Aorta (tissue), 5 donors: Measurements from ENCODE around the gene MRAP. TPM values are rescaled to one million over a fixed set of nuclear protein-coding genes. Genes with fewer than 3 reads are reported as not detected.

ENCODE experiments used
- ATAC-seq: fragments of 200-7000 bp; cut with Tn5 transposase; one replicate; pipeline ENCODE4 v1.9.1; 2022; ENCODE audit warnings: moderate library complexity; ENCODE audit not compliant: low FRiP score
- DNase-seq, 2 donors: peaks; one replicate each; pipeline ENCODE4 v3.0.0-alpha.2; 2020
- H3K27ac ChIP-seq, 2 donors: one replicate each; pipeline ENCODE4 v1.5.1; 2013; ENCODE audit warnings: low read length in 2 of 2, mild to moderate bottlenecking in 2 of 2, moderate library complexity in 2 of 2, control low read depth in 1 of 2, inconsistent platforms in 1 of 2, low read depth in 1 of 2
- H3K27me3 ChIP-seq, 2 donors: one replicate each; pipeline ENCODE4 v1.6.1; 2013; ENCODE audit warnings: control low read depth in 1 of 2, low read length in 1 of 2, mild to moderate bottlenecking in 1 of 2, moderate library complexity in 1 of 2; ENCODE audit not compliant: insufficient read depth in 2 of 2, control insufficient read depth in 1 of 2
- H3K36me3 ChIP-seq, 2 donors: one replicate each; pipeline ENCODE4 v1.6.1; 2013; ENCODE audit warnings: control low read depth in 1 of 2, low read length in 1 of 2, mild to moderate bottlenecking in 1 of 2; ENCODE audit not compliant: insufficient read depth in 2 of 2, control insufficient read depth in 1 of 2
- H3K4me1 ChIP-seq, 2 donors: one replicate each; pipeline ENCODE4 v1.6.1; 2013; ENCODE audit warnings: low read length in 2 of 2, control low read depth in 1 of 2, mild to moderate bottlenecking in 1 of 2, moderate library complexity in 1 of 2; ENCODE audit not compliant: insufficient read depth in 2 of 2, control insufficient read depth in 1 of 2
- H3K4me3 ChIP-seq, 2 donors: one replicate each; pipeline ENCODE4 v1.5.1; 2013; ENCODE audit warnings: low read length in 2 of 2, control low read depth in 1 of 2, mild to moderate bottlenecking in 1 of 2
- H3K9me3 ChIP-seq: one replicate; pipeline ENCODE4 v1.6.1; 2013; ENCODE audit warnings: mild to moderate bottlenecking, low read length; ENCODE audit not compliant: control insufficient read depth
- WGBS, 2 donors: extraction: QIAGEN DNeasy Blood & Tissue Kit; methylation state at CpG; one replicate each; pipeline ENCODE4 v1.1.7; 2013; 5-methylcytosine and 5-hydroxymethylcytosine counted together
- intact Hi-C, 2 donors: fragments of 100-400 bp; cut with DNase I; formaldehyde crosslinking; loops; one replicate each; pipeline versions ENCODE4 v1.14.2 to v1.15.0; 2022
- polyA plus RNA-seq, 2 donors: library from polyadenylated mRNA; stranded (reverse); fragments of 200-250 nt; gene quantifications; one replicate each; pipeline ENCODE4 v1.2.3, GENCODE V29; 2013
- total RNA-seq, 2 donors: library from RNA; stranded (reverse); fragmentation: NEBNext Ultra II Directional; extraction: Animal tissue kit (Norgen Biotek cat#: 25700); gene quantifications; one replicate each; pipeline ENCODE4 v1.2.1, GENCODE V29; 2021
- donor health status: healthy with polysubstance abuse.
- donor health status: Bipolar disorder and iron deficiency.
- donor health status: DM: no; HTN: no; CAD: no.
- donor health status: DM: no; HTN: no; CAD: no.
- donor health status: DM: yes; HTN: yes; CAD: no.

The MRAP gene
- total and polyA plus RNA-seq, 4 donors: 0.38 to 0.42 TPM; not detected in 2

DNA sequence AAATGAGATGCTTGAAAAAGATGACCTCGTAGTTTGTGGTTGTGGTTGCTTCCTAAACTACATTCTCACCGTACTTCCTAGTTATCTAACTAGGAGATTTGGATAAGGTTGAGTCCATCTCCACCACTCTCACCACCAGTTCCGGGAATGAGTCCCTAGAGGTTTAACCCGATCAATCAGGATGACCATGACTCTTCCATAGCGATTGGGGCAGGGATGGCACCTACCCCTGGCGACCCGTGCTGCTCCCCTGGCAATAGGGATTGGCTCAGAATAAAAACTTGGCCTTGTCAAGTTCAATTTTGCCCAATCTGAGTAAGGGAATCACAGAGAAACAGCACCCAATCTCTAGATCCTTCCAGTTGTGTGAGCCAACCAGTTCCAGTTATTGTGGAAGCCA lies 17.1 kb upstream of the MRAP start:
- Histone ChIP-seq H3K27me3 (no peaks in the 10 kb centered on the region), H3K4me1 (no peaks in the 10 kb centered on the region), H3K36me3 (no peaks in the 10 kb centered on the region), H3K4me3 (no peak overlapping the region), H3K9me3 (no peaks in the 10 kb centered on the region), H3K27ac (no peak overlapping the region)
- intact Hi-C loops: no loop called here
- DNase-seq (no peak), ATAC-seq (no peak)
- WGBS, 2 donors: 92% methylated on average over 7 of the region's 7 CpGs

DNA sequence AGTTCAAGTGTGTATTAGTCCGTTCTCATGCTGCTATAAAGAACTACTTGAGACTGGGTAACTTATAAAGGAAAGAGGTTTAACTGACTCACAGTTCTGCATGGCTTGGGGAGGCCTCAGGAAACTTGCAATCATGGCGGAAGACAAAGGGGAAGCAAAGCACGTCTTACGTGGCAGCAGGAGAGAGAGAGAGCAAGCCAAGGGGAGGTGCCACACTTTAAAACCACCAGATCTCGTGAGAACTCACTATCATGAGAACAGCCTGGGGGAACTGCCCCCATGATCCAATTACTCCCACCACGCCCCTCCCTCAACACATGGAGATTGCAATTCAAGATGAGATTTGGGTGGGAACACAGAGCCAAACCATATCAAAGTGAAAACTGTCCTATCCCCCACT lies 15.7 kb upstream of the MRAP start:
- 77 to 86% methylated on average over 6 of the region's 6 CpGs for WGBS, 2 donors

DNA sequence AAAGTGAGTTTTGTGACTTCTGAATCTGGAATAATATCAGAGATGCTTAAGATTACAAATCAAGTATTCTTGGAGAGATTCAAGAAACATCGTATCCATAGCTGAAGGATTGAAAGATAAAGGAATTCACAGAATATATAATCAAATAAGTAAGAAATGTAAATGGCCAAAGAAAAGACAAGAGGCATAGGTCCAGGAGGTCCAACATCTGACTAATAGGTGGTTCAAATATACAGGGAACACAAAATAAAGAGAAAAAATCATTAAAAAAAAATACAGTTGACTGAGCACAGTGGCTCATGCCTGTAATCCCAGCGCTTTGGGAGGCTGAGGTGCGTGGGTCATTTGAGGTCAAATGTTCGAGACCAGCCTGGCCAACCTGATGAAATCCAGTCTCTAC lies 13.2 kb upstream of the MRAP start:
- H3K27me3 ChIP-seq: no peaks in the 10 kb centered on the region
- H3K4me1 ChIP-seq: no peaks in the 10 kb centered on the region
- ATAC-seq (no peak), DNase-seq (no peak)
- WGBS, 2 donors: 95 to 96% methylated on average over 4 of the region's 4 CpGs
- H3K9me3 ChIP-seq: no peaks in the 10 kb centered on the region
- intact Hi-C loops: no loop called here
- no peaks in the 10 kb centered on the region for H3K36me3 ChIP-seq
- H3K4me3 ChIP-seq: no peak overlapping the region
- no peak overlapping the region for H3K27ac ChIP-seq

More for the DNA sequence above, 15.7 kb upstream of the MRAP start:
- DNase-seq: no peak
- no peak for ATAC-seq
- Histone ChIP-seq H3K4me1 (no peaks in the 10 kb centered on the region), H3K36me3 (no peaks in the 10 kb centered on the region), H3K4me3 (no peak overlapping the region), H3K27ac (no peak overlapping the region), H3K27me3 (no peaks in the 10 kb centered on the region), H3K9me3 (no peaks in the 10 kb centered on the region)
- intact Hi-C loops: no loop called here

DNA sequence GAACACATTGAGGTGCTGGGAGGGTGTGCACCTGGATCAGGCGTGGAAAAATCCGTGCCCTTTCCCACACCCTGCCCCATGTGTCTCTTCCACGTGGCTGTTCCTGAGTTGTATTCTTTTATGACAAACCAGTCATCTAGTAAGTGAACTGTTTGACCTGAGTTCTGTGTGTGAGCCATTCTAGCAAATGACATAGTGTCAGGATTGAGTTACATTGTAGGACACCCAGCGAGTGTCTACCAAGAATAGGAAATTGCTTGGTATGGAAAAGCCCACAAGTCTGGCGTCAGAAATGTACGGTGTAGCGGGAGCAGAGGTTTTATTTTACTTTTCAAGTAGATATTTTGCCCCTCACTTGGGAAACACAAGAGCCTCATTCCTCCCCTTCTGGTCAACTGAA lies 1.2 kb upstream of the MRAP start:
- ATAC-seq (no peak), DNase-seq (no peak)
- Histone ChIP-seq H3K36me3 (no peaks in the 10 kb centered on the region), H3K4me1 (no peaks in the 10 kb centered on the region), H3K27ac (no peak overlapping the region), H3K27me3 (no peaks in the 10 kb centered on the region), H3K9me3 (no peaks in the 10 kb centered on the region), H3K4me3 (no peak overlapping the region)
- intact Hi-C loops: no loop called here
- WGBS, 2 donors: 90 to 91% methylated on average over 7 of the region's 7 CpGs

DNA sequence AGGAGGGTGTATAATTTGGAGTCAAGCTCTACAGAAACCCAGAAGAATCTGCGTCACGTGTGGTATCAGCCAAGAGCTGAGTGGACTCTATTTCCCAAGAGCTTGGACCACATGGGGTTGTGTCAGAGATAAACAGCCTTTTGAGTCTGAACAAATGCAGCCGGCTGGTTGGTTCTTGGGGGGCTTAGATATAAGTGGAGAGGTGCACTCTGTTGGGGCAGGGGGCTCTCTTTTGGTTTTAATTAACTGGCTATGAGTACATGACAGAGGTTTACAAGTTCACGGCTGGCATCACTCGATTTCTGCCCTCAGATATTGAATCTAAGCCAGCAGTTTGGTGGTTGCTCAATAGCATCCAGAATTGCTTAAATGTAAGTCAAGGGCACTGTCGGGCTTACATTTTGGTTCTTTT lies 501 bp upstream of the MRAP start:
- no peaks in the 10 kb centered on the region for H3K36me3 ChIP-seq
- H3K27ac ChIP-seq: no peak overlapping the region
- ATAC-seq: no peak
- H3K4me3 ChIP-seq: no peak overlapping the region
- H3K4me1 ChIP-seq: no peaks in the 10 kb centered on the region
- no peaks in the 10 kb centered on the region for H3K9me3 ChIP-seq
- intact Hi-C loops: no loop called here
- no peaks in the 10 kb centered on the region for H3K27me3 ChIP-seq
- DNase-seq: no peak
- WGBS, 2 donors: 89 to 90% methylated on average over 6 of the region's 6 CpGs

DNA sequence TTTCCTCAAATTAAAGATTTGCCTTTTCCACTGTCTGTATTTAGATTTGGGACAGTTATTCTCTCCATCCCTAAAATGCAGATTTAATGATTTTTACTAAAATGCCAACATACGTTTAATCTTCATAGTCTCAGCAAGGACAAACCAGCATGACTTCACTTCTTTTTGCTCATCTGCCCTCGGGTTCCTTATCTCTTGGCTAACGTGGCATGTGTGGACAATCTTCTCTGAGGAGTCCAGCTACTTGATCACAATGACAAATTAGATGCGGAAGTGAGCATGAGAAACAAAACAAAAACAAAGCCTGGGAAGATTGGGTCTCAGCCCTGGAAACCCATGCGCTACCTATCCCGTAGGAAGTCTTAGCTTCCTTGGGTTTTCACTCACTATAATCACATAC lies 1.0 kb downstream of the MRAP start:
- H3K27ac ChIP-seq: no peak overlapping the region
- no peaks in the 10 kb centered on the region for H3K36me3 ChIP-seq
- 83% methylated on average over 6 of the region's 6 CpGs for WGBS, 2 donors
- ATAC-seq: no peak
- intact Hi-C loops: no loop called here
- no peak overlapping the region for H3K4me3 ChIP-seq
- no peak for DNase-seq
- H3K9me3 ChIP-seq: no peaks in the 10 kb centered on the region
- no peaks in the 10 kb centered on the region for H3K27me3 ChIP-seq
- H3K4me1 ChIP-seq: no peaks in the 10 kb centered on the region

DNA sequence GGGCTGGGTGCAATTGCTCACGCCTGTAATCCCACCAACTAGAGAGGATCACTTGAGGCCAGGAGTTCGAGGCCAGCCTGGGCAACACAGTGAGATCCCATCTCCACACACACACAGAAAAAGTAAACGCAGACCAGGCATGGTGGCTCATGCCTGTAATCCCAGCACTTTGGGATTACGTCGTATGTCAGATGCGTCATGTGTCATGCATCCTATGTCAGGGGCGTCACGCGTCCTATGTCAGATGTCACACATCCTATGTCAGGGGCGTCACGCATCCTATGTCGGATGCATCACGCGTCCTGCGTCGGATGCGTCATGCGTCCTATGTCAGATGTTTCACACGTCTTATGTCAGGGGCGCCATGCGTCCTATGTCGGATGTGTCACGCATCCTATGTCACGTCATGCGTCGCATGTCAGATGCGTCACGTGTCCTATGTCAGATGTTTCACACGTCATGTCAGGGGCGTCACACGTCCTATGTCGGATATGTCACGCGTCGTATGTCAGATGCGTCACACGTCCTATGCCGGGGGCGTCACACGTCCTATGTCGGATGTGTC lies 1.5 kb downstream of the MRAP start:
- 92% methylated on average over 41 of the region's 41 CpGs for WGBS, 2 donors
- no peaks in the 10 kb centered on the region for H3K9me3 ChIP-seq
- H3K27me3 ChIP-seq: no peaks in the 10 kb centered on the region
- ATAC-seq (no peak), DNase-seq (no peak)
- H3K36me3 ChIP-seq: no peaks in the 10 kb centered on the region
- intact Hi-C loops: no loop called here
- H3K4me3 ChIP-seq: no peak overlapping the region
- H3K4me1 ChIP-seq: no peaks in the 10 kb centered on the region
- no peak overlapping the region for H3K27ac ChIP-seq

DNA sequence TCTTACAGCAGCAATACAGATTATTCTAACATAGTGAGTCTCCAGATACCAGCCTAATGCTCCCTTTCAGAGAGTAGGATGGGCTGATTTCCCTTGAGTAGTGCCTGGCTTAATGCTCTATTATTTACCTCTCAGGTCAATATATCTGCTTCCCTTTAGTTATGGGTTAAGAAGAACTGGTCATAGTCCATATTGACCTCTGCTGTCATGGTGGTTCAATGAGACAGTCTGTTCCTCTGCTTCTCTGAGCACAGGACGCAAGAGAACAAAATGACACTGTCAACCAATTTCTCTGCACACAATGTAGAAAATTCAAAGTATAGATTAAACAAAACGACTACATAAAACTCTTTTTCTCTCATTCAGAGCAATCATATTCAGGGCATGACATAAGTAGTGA lies 2.9 kb downstream of the MRAP start:
- DNase-seq: no peak
- 88% methylated on average over 2 of the region's 2 CpGs for WGBS, 2 donors
- intact Hi-C loops: no loop called here
- ATAC-seq: no peak
- Histone ChIP-seq H3K4me3 (no peak overlapping the region), H3K27me3 (no peaks in the 10 kb centered on the region), H3K9me3 (no peaks in the 10 kb centered on the region), H3K36me3 (no peaks in the 10 kb centered on the region), H3K27ac (no peak overlapping the region), H3K4me1 (no peaks in the 10 kb centered on the region)

DNA sequence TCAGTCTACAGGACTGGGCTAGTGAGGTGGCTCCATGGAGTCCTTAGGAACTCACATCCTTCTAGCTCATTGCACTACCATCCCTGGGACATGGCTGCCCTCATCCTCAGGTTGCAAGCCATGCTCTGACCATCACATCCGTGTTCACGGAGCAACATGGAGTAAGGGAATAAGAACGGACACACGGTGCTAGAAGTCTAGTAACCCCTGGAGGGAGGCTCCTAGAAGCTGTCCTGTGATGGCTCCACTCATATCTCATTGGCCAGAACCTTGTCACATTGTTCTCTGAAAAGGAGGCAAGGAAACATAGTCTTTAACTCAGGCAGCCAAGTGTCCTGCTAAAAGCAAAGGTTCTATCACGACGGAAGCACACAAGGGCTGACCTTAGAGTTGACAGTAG lies 3.9 kb downstream of the MRAP start:
- ATAC-seq: no peak
- H3K9me3 ChIP-seq: no peaks in the 10 kb centered on the region
- intact Hi-C loops: no loop called here
- no peak overlapping the region for H3K27ac ChIP-seq
- no peak overlapping the region for H3K4me3 ChIP-seq
- 92 to 94% methylated on average over 6 of the region's 6 CpGs for WGBS, 2 donors
- no peak for DNase-seq
- H3K27me3 ChIP-seq: no peaks in the 10 kb centered on the region
- H3K4me1 ChIP-seq: no peaks in the 10 kb centered on the region
- H3K36me3 ChIP-seq: no peaks in the 10 kb centered on the region
